Calu3 (cell line): ENCODE data around the gene CHKB. TPM values are rescaled to one million over a fixed set of nuclear protein-coding genes. Genes with fewer than 3 reads are reported as not detected.

Experiments used
- BruUV-seq: library from RNA; stranded (reverse); fragments of 400-500 nt; replicated peaks from 2 replicates; lab custom pipeline; 2021; lab: Mats Ljungman, UMichigan
- CTCF ChIA-PET: fragments of 300-600 bp; sonication (Branson Sonifier 250); formaldehyde crosslinking; loops from one replicate; lab custom pipeline; 2022; ENCODE audit warnings: antibody characterized with exemption; lab: Charles Lee
- DNase-seq: peaks from one replicate; pipeline ENCODE4 v3.0.0; 2022
- H3K27ac Mint-ChIP-seq: one replicate; pipeline ENCODE4 v1.8.0; 2022; ENCODE audit warnings: mixed read lengths; ENCODE audit not compliant: unreplicated experiment
- H3K27me3 Mint-ChIP-seq: one replicate; pipeline ENCODE4 v1.8.0; 2022; ENCODE audit warnings: mixed read lengths; ENCODE audit not compliant: unreplicated experiment
- H3K36me3 Mint-ChIP-seq: one replicate; pipeline ENCODE4 v1.8.0; 2022; ENCODE audit warnings: mild to moderate bottlenecking, moderate library complexity, mixed read lengths; ENCODE audit not compliant: insufficient read depth, unreplicated experiment
- H3K4me1 Mint-ChIP-seq: one replicate; pipeline ENCODE4 v1.8.0; 2022; ENCODE audit warnings: mild to moderate bottlenecking, low read depth, mixed read lengths; ENCODE audit not compliant: unreplicated experiment
- H3K4me3 Mint-ChIP-seq: one replicate; pipeline ENCODE4 v1.8.0; 2022; ENCODE audit warnings: mild to moderate bottlenecking, low read depth, moderate library complexity, mixed read lengths; ENCODE audit not compliant: unreplicated experiment
- H3K9me3 Mint-ChIP-seq: one replicate; pipeline ENCODE4 v1.8.0; 2022; ENCODE audit warnings: low read depth, mixed read lengths; ENCODE audit not compliant: unreplicated experiment
- intact Hi-C: fragments of 100-400 bp; cut with micrococcal nuclease; formaldehyde crosslinking; loops from one replicate; pipeline ENCODE4 v1.10.0; 2022; ENCODE audit not compliant: unreplicated experiment
- total RNA-seq: library from RNA; stranded (reverse); gene quantifications from 2 replicates; pipeline ENCODE4 v1.2.3, GENCODE V29; 2022
- TF ChIP-seq, protein P1 (sequence below): fragments of 200-600 bp; IDR thresholded peaks from one replicate; pipeline ENCODE4 v1.8.0; 2022; ENCODE audit warnings: antibody characterized with exemption; ENCODE audit not compliant: unreplicated experiment

The CHKB gene
- total RNA-seq, 1 experiment from 2014 or later: 80.9 TPM

- BruUV-seq: no TSS peak
- CTCF ChIA-PET: no interaction called here
- Mint-ChIP-seq H3K36me3 (no peaks in the 10 kb centered on the region), H3K4me3 (no peak overlapping the region), H3K9me3 (no peaks in the 10 kb centered on the region), H3K27me3 (no peaks in the 10 kb centered on the region), H3K27ac (no peak overlapping the region), H3K4me1 (no peaks in the 10 kb centered on the region)
- TF ChIP-seq, protein P1, sequence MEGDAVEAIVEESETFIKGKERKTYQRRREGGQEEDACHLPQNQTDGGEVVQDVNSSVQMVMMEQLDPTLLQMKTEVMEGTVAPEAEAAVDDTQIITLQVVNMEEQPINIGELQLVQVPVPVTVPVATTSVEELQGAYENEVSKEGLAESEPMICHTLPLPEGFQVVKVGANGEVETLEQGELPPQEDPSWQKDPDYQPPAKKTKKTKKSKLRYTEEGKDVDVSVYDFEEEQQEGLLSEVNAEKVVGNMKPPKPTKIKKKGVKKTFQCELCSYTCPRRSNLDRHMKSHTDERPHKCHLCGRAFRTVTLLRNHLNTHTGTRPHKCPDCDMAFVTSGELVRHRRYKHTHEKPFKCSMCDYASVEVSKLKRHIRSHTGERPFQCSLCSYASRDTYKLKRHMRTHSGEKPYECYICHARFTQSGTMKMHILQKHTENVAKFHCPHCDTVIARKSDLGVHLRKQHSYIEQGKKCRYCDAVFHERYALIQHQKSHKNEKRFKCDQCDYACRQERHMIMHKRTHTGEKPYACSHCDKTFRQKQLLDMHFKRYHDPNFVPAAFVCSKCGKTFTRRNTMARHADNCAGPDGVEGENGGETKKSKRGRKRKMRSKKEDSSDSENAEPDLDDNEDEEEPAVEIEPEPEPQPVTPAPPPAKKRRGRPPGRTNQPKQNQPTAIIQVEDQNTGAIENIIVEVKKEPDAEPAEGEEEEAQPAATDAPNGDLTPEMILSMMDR: no peak
- intact Hi-C loops: no loop called here
- no peak for DNase-seq
Observed at GRCh38 chr22:50553310-50553709, 29.3 kb downstream of the CHKB start.

GRCh38 chr22:50551160-50551752 is 31.4 kb downstream of the CHKB start:
- H3K27ac Mint-ChIP-seq: no peak overlapping the region
- intact Hi-C loops: no loop called here
- H3K4me3 Mint-ChIP-seq: no peak overlapping the region
- TF ChIP-seq, protein P1: no peak
- H3K4me1 Mint-ChIP-seq: no peaks in the 10 kb centered on the region
- CTCF ChIA-PET: interaction anchor here (0.9 kb wide), 1 partner anchor 11 kb away, joined by 3 read pairs; the partner anchor contains the start of gene SYCE3
- no peaks in the 10 kb centered on the region for H3K36me3 Mint-ChIP-seq
- no peaks in the 10 kb centered on the region for H3K27me3 Mint-ChIP-seq
- BruUV-seq: no TSS peak
- no peaks in the 10 kb centered on the region for H3K9me3 Mint-ChIP-seq
- no peak for DNase-seq

DNA sequence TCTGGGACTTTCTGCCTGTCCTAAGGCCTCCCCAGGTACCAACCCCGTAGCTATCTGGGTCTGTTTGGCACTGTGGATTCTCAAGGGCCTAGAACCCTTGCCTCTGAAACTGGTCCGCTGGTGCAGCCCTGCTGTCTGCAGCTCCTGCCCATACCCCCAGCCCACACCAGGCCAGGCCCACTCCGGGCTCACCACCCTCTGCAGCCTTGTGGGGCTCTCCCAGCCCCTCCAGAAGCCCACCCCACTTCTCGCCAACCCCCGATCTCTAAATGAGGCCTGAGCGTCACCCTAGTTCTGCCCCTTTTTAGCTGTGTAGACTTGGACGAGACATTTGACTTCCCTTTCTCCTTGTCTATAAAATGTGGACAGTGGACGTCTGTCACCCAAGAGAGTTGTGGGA is 32.3 kb downstream of the CHKB start:
- CTCF ChIA-PET: no interaction called here

GRCh38 chr22:50548921-50549790 is 33.5 kb downstream of the CHKB start:
- CTCF ChIA-PET: no interaction called here
- intact Hi-C loops: no loop called here
- Mint-ChIP-seq H3K9me3 (no peaks in the 10 kb centered on the region), H3K27ac (no peak overlapping the region), H3K4me3 (no peak overlapping the region), H3K4me1 (peaks cover 14% of the 10 kb centered on the region), H3K36me3 (peaks cover 5% of the 10 kb centered on the region), H3K27me3 (no peaks in the 10 kb centered on the region)
- TF ChIP-seq, protein P1: no peak
- DNase-seq: no peak
- BruUV-seq: no TSS peak

More for the DNA sequence above, 32.3 kb downstream of the CHKB start:
- H3K4me1 Mint-ChIP-seq: peaks cover 6% of the 10 kb centered on the region
- no peak overlapping the region for H3K4me3 Mint-ChIP-seq
- intact Hi-C loops: no loop called here
- no peaks in the 10 kb centered on the region for H3K36me3 Mint-ChIP-seq
- no TSS peak for BruUV-seq
- no peak for DNase-seq
- no peaks in the 10 kb centered on the region for H3K27me3 Mint-ChIP-seq
- no peak overlapping the region for H3K27ac Mint-ChIP-seq
- TF ChIP-seq, protein P1: no peak
- H3K9me3 Mint-ChIP-seq: no peaks in the 10 kb centered on the region
